Stimulated activated CD8-positive, alpha-beta memory T cell treated with anti-CD3 and anti-CD28 coated beads, Interleukin-15, amount 100 ng/mL, for 4 hours (primary cell): ENCODE data around the gene GNAO1.

Source experiments
- DNase-seq, 2 donors: peaks; one replicate each; pipeline ENCODE4 v3.0.0-alpha.2; 2020; ENCODE audit warnings: low read depth in 2 of 2

Gene GNAO1

DNA sequence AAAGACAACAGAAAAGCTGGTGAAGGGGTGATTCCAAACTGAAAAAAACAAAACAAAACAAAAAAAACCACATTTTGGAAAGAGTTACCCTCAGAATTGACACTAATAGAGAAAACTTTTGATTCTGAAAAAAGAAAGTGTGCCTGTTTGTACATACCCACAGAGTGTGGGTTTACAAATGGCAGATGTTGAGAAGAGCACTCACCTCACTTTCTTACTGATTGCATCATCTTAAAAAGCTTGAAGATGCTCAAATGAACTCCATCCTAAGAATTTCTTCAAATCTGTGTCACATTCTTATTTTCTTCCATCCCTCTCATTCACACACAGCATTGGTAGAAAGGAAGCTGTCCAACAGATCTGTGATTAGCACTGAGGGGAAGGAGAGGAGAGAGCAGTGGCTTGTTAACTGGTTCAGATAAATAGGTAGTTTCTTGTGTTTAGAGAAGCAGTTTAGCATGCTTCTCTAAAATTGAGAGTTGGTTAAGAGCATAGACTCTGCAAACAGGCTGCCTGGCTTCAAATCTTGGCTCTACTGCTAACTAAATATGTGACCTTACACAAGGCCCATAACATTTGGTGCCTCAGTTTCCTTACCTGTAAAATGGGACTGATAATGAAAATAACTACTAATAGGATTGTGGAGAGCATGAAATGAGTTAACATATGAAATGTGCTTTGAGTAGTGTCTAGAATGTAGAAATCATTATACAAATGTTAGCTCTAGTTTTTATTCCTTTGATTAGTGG, 6.9 kb downstream of the GNAO1 start:
- DNase-seq = no peak

DNA sequence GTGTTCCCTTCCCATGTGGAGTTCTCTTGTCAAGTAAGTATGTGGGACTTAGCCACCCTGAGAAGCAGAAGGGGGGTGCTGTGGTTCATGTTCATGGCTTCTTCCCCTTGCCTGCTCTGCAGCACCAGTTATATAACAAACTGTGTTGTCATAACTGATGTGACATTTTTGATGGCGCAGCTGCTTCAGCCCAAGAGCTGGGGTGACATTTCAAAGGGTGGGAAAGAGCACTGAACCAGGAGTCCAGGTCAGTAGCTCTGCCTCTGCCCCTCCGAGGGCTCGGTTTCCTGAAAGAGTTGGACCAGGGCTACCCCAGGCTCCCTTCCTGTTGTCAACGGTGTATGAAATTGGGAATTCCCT, 7.4 kb downstream of the GNAO1 start:
- DNase-seq = no peak

DNA sequence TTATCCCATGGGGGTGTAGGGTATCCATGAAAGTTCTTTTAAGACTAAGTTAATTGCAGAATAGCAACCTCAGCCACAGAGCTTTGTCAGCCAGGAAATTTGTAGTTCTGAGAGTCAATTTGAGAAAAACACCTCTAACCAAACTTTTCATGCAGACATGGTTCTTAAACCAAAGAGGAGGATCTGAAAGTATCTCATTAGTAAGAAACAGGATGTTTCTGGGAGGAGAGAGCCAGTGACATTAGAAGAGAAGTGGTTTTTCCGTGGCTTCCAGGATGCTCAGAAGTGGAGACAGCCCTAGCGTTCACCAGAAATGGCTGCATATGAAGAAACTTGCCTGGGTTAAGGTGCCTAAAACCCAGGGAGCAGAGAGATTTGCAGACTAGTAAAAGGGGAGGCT, 7.9 kb downstream of the GNAO1 start:
- DNase-seq = no peak

GRCh38 chr16:56201030-56201429, 9.7 kb downstream of the GNAO1 start:
- no peak for DNase-seq

- DNase-seq = no peak
Measured at GRCh38 chr16:56202036-56202435, 10.7 kb downstream of the GNAO1 start.

DNA sequence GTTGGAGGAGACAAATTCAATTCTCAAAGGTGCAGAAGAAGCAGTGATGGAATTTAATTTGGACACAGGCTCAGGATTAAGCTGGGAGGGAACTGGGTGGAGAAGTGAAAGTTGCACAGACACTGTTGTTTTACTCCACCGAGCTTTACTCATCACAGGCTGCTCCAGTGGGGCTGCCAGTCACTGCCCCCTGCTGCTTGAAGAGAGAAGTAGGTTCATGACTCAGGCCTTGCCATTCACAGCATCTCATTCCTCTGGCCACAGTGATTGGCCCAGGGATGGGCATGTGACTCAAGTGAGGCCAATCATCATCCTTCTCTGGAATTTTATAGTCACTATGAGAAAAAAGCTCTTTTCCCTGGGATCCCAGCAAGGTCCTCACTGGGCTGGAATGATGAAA, 11.8 kb downstream of the GNAO1 start:
- peak in 1 of 2 donors; percentile 19 for DNase-seq

DNA sequence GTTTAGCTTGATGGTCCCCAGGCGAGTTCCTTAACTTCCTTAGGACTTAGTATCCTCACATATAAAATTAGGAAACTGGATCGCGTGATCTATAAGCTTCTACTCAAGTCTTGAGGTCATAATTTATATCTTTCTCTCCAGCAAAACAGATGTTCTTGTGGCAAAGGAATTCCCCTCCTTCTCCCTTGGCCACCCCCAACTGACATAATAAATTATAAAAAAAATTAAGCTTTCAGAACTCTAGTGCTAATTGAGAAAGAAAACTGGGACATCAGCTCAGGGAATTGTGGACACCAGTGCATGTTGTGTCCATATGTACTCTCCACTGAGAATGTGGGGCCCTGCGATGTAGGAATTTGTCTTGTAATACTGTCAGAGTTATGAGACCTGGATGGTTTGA, 13.5 kb downstream of the GNAO1 start:
- no peak for DNase-seq

- DNase-seq = no peak
Measured at GRCh38 chr16:56206951-56207350, 15.7 kb downstream of the GNAO1 start.

- DNase-seq = no peak
Measured at GRCh38 chr16:56207421-56207820, 16.1 kb downstream of the GNAO1 start.

GRCh38 chr16:56211435-56211981, 20.2 kb downstream of the GNAO1 start:
- no peak for DNase-seq

GRCh38 chr16:56212144-56212543, 20.9 kb downstream of the GNAO1 start:
- no peak for DNase-seq

DNA sequence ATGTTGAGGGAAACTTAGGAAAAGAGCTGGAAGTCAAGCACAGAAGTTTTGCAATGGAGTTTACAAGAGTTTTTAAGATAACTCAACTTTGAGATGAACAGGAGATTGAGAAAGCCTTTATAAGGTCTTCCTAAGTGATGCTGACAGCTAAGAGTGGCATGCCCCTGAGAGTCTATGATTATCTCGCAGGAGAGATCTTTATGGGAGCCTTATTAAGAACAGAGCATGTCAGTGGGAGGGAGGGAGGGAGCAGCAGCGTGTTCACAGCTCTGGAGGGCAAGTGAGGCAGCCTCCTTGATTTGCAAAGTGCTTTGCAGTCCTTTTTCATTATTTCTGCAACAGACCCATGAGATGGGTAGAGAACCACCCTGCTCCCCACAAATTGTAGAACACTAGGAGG, 30.7 kb downstream of the GNAO1 start:
- DNase-seq = no peak

- DNase-seq = no peak
Measured at GRCh38 chr16:56222474-56222997, 31.2 kb downstream of the GNAO1 start.

GRCh38 chr16:56225017-56225742, 33.9 kb downstream of the GNAO1 start:
- DNase-seq = no peak

GRCh38 chr16:56226187-56226586, 34.9 kb downstream of the GNAO1 start:
- DNase-seq = no peak

DNA sequence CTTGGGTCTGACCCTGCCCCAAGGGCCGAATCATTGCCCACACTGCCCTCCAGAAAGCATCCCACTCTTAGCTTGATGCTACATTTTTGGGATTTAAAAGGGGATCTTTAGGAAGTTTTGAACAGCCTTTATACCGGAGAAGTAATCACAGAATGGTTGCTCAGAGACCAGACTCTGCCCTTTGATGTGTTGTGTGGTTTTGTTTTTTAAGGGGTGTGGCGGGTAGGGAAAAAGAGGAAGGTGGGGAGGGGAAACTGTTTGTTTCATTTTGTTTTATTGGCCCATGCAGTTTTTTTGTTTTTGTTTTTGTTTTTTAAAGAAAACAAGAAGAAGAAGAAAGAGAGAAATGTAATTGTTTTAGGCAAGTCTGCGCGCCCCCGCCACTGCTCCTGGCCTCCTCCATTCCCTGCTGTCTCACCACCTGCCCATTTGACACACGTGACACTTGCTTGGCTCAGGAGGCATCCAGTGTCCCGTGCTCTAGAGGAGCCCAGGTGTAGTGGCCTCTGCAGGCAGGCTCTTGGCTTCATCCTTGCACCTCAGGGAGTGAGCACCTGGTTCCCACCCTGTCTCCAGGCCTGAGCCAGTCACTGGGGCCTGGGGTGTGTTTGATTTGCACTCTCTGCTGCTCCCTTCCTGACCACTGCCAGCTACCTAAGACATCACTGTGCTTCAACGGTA, 35.7 kb downstream of the GNAO1 start:
- no peak for DNase-seq

GRCh38 chr16:56227936-56228335, 36.6 kb downstream of the GNAO1 start:
- DNase-seq = no peak

- no peak for DNase-seq
Measured at GRCh38 chr16:56228476-56228875, 37.2 kb downstream of the GNAO1 start.

- DNase-seq = no peak
Measured at GRCh38 chr16:56233795-56234566, 42.7 kb downstream of the GNAO1 start.

GRCh38 chr16:56234737-56235136, 43.4 kb downstream of the GNAO1 start:
- no peak for DNase-seq

GRCh38 chr16:56237451-56237930, 46.2 kb downstream of the GNAO1 start:
- no peak for DNase-seq
